Hematopoietic multipotent progenitor cell treated with erythropoietin and hydrocortisone succinate and interleukin-3 and kit ligand, for 17 days (in vitro differentiated cells): ENCODE results near the gene UNCX.
"Not testable (repeated sequence)": the region's sequence is repeated elsewhere in the genome, so short reads cannot be mapped to it uniquely, and the experiment has no call there.

Experiments used
- DNase-seq: peaks from one replicate; pipeline ENCODE4 v3.0.0-alpha.2; 2015; ENCODE audit warnings: low spot score

UNCX gene

GRCh38 chr7:1257863-1258262 is 25.2 kb downstream of the UNCX start:
- no peak for DNase-seq

GRCh38 chr7:1259621-1260243 is 27.1 kb downstream of the UNCX start:
- no peak for DNase-seq

- DNase-seq: no peak
Measured at GRCh38 chr7:1260244-1260635, 27.6 kb downstream of the UNCX start.

DNA sequence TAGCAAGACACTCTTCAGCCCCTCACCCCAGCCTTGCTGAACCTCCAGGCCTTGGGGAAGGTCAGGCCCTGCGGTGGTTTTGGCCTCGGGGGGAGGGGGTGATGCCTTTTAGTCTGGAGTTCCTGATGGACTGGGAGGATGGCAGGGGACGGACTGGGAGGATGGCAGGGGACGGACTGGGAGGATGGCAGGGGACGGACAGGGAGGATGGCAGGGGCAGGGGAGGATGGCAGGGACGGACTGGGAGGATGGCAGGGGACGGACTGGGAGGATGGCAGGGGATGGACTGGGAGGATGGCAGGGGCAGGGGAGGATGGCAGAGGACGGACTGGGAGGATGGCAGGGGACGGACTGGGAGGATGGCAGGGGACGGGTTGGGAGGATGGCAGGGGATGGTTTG is 28.4 kb downstream of the UNCX start:
- not testable (repeated sequence) for DNase-seq

- DNase-seq: no peak
Measured at GRCh38 chr7:1262441-1262840, 29.8 kb downstream of the UNCX start.

DNA sequence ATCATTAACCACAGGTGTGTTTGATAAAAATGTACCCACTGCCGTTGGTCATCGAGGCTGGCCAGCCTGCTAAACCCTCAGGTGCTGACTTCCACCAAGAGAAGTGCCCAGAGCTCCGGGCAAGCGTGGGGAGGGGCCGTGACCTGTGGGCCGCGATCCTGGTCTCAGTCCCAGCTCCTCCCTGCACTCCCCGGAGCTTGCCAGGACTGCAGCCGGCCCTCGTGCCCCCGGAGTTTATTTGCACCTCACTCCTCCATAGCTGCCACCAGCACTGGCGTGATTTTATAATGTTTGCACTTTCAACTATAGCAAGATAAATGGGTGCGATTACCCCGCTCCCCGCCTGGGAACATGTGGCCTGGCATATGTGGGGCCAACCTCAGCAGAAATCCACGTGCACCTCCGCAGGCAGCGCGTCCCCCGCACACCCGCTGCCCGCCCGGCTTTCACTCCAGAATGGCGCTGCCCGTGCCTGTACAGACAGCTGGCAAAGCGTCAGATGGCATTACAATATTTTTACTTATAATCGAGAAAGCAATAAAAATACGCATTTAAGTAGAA is 30.8 kb downstream of the UNCX start:
- no peak for DNase-seq

DNA sequence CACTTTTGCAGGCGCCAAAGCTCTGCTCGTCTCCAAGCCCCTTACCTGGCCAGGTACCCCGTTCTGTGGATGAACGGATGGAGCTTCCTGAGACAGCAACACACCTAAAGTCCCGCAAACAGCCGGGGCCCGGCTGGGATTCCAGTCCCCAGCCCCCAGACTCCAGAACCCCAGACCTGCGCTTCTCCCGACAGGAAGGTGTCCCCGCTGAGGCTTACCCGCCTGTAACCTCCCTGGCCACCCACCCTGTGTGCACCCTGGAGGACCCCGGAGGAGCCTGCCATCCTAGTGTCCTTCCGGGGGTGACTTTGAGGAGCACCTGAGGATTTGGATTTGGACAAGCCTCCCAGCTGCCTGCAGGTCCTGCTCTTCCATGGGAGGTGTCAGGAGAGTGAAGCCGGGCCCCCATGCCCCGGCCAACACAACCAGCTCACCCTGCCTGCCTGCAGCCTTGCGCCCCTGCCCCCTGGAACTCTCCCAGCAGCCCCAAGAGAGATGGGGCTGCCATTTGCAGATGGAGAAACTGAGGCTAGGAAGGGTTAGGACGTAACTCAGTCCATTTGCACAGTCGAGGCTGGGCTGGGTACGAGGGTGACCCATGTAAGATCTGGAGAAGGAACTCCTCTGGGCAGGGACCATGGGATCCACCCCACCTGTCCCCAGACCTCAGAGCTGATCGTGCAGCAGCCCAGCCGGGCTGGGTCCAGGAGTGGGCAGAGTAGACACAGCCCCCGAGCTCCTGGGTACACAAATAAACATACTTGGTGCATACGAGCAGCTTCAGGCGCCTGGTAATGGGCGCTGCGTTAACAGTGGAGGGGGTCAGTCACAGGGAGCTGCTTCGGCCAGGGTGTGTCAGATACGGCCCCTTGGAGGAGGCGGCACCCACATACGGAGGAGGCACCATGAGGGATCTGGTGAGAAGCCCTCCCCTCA is 31.9 kb downstream of the UNCX start:
- DNase-seq: no peak

GRCh38 chr7:1267016-1267900 is 34.6 kb downstream of the UNCX start:
- no peak for DNase-seq

DNA sequence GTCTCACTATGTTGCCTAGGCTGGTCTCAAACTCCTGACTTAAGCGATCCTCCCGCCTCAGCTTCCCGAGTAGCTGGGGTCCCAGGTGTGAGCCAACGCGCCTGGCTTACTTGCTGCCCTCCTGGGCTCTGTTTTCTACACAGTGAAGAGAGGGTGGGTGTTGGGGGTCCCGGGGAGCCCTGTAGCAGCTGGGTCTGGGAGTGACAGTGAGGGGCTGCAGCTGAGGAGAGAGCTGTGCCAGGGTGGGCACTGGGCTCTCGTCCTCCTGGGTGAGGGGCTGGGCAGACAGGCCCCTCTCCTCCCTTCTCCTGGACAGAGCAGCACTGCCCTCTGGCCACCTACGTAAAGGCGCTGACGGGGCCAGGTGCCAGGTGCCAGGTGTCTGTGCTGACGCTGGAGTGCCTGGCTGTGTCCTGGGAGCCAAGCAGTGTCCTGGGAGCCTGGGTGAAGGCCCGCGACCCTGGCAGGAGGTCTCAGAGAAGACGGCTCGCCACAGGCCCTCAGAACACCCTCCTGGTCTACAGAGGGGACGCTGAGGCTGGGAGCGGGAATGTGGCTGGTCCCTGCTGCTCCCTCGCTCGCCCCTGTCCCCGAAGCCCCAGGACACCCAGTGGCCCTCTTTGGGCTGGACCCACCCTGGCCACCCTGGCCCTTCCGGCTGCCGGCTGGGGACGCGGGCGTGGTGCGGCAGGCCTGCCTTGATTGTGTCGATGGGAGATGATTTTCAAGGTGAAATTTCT is 35.6 kb downstream of the UNCX start:
- DNase-seq: no peak

DNA sequence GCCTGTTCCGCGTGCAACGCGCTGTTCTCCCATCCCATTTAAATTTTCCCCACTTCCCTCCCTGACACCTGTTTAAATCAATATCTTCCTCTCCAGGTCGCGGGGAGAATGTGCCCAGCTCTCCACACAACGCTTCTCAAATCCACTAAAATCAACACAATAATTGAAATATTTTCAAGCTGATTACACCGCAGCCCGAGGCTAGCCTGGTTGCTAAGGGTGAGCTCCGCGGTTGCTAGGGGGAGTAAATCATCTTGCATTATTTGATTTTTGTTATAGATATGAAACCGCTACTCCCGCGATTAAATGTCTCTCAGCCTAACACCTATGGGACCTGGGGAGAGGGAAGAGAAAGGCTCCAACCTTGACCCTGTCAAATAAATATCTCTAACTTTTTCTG is 36.2 kb downstream of the UNCX start:
- DNase-seq: no peak

- DNase-seq: no peak
Measured at GRCh38 chr7:1269336-1269890, 36.7 kb downstream of the UNCX start.

GRCh38 chr7:1270181-1270580 is 37.5 kb downstream of the UNCX start:
- DNase-seq: no peak

DNA sequence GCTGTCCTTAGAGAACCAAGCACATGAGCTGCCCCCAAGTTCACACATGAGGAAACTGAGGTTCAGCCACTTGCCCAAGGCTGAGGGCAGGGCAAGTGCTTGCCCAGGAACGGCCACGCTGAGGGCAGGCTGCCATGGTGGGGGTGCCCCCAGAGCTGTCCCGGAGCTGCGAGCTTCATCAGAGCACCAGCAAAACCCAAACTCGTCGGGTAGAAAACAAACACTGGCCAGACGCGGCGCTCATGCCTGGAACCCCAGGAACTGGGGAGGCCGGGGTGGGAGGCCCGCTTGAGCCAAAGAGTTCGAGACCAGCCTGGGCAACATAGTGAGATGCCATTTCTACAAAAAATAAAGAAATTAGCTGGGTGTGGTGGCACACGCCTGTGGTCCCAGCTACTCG is 38.4 kb downstream of the UNCX start:
- no peak for DNase-seq

- no peak for DNase-seq
Measured at GRCh38 chr7:1271656-1272055, 39.0 kb downstream of the UNCX start.

DNA sequence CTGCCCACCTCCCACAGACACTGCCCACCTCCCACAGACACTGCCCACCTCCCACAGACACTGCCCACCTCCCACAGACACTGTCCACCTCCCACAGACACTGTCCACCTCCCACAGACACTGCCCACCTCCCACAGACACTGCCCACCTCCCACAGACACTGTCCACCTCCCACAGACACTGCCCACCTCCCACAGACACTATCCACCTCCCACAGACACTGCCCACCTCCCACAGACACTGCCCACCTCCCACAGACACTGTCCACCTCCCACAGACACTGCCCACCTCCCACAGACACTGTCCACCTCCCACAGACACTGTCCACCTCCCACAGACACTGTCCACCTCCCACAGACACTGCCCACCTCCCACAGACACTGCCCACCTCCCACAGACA is 39.5 kb downstream of the UNCX start:
- not testable (repeated sequence) for DNase-seq

- DNase-seq: no peak
Measured at GRCh38 chr7:1274121-1274875, 41.6 kb downstream of the UNCX start.

GRCh38 chr7:1274876-1275375 is 42.3 kb downstream of the UNCX start:
- DNase-seq: no peak

GRCh38 chr7:1275451-1276381 is 43.0 kb downstream of the UNCX start:
- no peak for DNase-seq

DNA sequence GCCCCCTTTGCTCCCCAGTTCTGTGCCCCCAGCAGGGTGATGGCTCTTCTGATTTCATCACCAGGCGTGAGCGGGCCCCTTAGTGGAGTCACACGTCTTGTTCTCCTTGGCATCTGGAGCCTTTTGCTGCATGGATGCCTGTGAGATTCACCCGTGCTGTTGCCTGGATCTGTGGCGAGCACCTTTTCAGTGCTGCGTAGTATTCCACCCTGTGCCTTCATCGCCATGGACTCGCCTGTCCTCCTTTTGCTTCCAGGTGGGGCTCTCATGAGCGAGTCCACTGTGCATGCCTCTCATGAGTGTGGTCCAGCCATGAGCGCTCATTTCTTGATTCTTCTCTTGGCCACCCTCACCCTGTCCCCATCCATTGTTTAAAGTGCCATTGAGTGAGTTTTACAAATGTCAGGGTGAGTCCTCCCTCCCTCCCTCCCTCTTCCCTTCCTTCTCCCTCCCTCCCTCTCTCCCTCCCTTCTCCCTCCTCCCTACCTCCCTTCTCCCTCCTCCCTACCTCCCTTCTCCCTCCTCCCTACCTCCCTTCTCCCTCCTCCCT is 44.0 kb downstream of the UNCX start:
- no peak for DNase-seq
